GM12878 (cell line): ENCODE measurements around the gene ST7. TPM values are rescaled to one million over a fixed set of nuclear protein-coding genes. Genes with fewer than 3 reads are reported as not detected.

ENCODE experiments used
- ATAC-seq: fragments of 200-7000 bp; cut with Tn5 transposase; 3 replicates; pipeline ENCODE4 v1.9.1; 2020; ENCODE audit warnings: mild to moderate bottlenecking, moderate library complexity
- BruUV-seq: library from RNA; stranded (reverse); fragments of 400-500 nt; replicated peaks from 2 replicates; lab custom pipeline; 2021; lab: Mats Ljungman, UMichigan
- CTCF ChIA-PET: fragments of 300-600 bp; sonication (Branson Sonifier 250); formaldehyde crosslinking; extraction: SDS; loops from one replicate; lab custom pipeline; 2021; ENCODE audit warnings: inconsistent platforms; lab: Yijun Ruan, JAX
- POLR2A ChIA-PET: fragments of 350-600 bp; formaldehyde crosslinking; extraction: SDS; loops from one replicate; lab custom pipeline; 2021; ENCODE audit warnings: inconsistent platforms; lab: Charles Lee
- RAD21 ChIA-PET: fragments of 300-600 bp; sonication (Branson Sonifier 250); formaldehyde crosslinking; loops from one replicate; lab custom pipeline; 2023; ENCODE audit warnings: antibody characterized with exemption; ENCODE audit not compliant: unreplicated experiment; lab: Charles Lee
- SMC1A ChIA-PET: fragments of 300-600 bp; sonication (Branson Sonifier 250); formaldehyde crosslinking; loops from one replicate; lab custom pipeline; 2023; ENCODE audit not compliant: unreplicated experiment, uncharacterized antibody; lab: Charles Lee
- DNase-seq: peaks from one replicate; pipeline ENCODE4 v3.0.0-alpha.2; 2011; ENCODE audit warnings: low read depth, low spot score
- FAIRE-seq: peaks from 3 replicates; lab custom pipeline; 2011; peaks lifted over from hg19 to GRCh38; lab: Jason Lieb, UNC
- H2AFZ ChIP-seq: 2 replicates; pipeline ENCODE4 v1.6.0; 2011; ENCODE audit warnings: low read depth, low read length, control low read depth; ENCODE audit not compliant: control insufficient read depth
- H3K27ac ChIP-seq: 2 replicates; pipeline ENCODE4 v1.5.1; 2011; ENCODE audit warnings: control low read depth; ENCODE audit not compliant: control insufficient read depth, insufficient read depth
- H3K27me3 ChIP-seq, 2 experiments: replicated peaks in 1 of 2; 2 replicates each; pipeline versions ENCODE4 v1.6.0 to v1.6.1; 2011; ENCODE audit warnings: low read length in 1 of 2; ENCODE audit not compliant: control insufficient read depth in 2 of 2, insufficient read depth in 2 of 2
- H3K36me3 ChIP-seq, 2 experiments: 2 replicates each; pipeline ENCODE4 v1.5.1; 2011; ENCODE audit warnings: low read length in 1 of 2; ENCODE audit not compliant: control insufficient read depth in 2 of 2, insufficient read depth in 2 of 2
- H3K4me1 ChIP-seq: 2 replicates; pipeline ENCODE4 v1.6.1; 2011; ENCODE audit warnings: mild to moderate bottlenecking, low read length, moderate library complexity, mixed read lengths; ENCODE audit not compliant: control insufficient read depth, insufficient read depth
- H3K4me2 ChIP-seq: 2 replicates; pipeline ENCODE4 v1.6.0; 2011; ENCODE audit warnings: control low read depth; ENCODE audit not compliant: control insufficient read depth, insufficient read depth
- H3K4me3 ChIP-seq: fragments of 200-600 bp; sonication (generic); 2 replicates; pipeline ENCODE4 v1.5.1; 2016
- H3K79me2 ChIP-seq: 2 replicates; pipeline ENCODE4 v1.6.0; 2011; ENCODE audit warnings: low read length; ENCODE audit not compliant: control insufficient read depth, insufficient read depth
- H3K9ac ChIP-seq: 2 replicates; pipeline ENCODE4 v1.8.0; 2011; ENCODE audit warnings: low read length, control low read depth, mixed read lengths; ENCODE audit not compliant: control insufficient read depth, insufficient read depth
- H3K9me3 ChIP-seq: replicated peaks from 3 replicates; pipeline ENCODE4 v1.5.1; 2011; ENCODE audit warnings: mild to moderate bottlenecking, low read length; ENCODE audit not compliant: control insufficient read depth, insufficient read depth
- H4K20me1 ChIP-seq: 2 replicates; pipeline ENCODE4 v1.6.0; 2011; ENCODE audit not compliant: control insufficient read depth, insufficient read depth
- BCL11A ChIP-seq: IDR thresholded peaks from 2 replicates; pipeline ENCODE4 v1.6.1; 2011; ENCODE audit warnings: low read depth, low read length
- CBX3 ChIP-seq: fragments of 200-600 bp; sonication (generic); IDR thresholded peaks from 2 replicates; pipeline ENCODE4 v1.6.1; 2016; ENCODE audit warnings: low read depth, borderline replicate concordance
- CHD4 ChIP-seq: fragments of 200-600 bp; sonication (generic); IDR thresholded peaks from 2 replicates; pipeline ENCODE4 v1.6.1; 2016; ENCODE audit warnings: mild to moderate bottlenecking
- EED ChIP-seq: sonication (generic); IDR thresholded peaks from 2 replicates; pipeline ENCODE4 v1.6.1; 2016; ENCODE audit warnings: antibody characterized with exemption, low read depth
- GATAD2B ChIP-seq: fragments of 450-650 bp; conservative IDR thresholded peaks from 2 replicates; pipeline ENCODE4 v1.6.1; 2017; ENCODE audit warnings: low read depth, mild to moderate bottlenecking, moderate library complexity
- HDAC6 ChIP-seq: fragments of 200-600 bp; sonication (generic); IDR thresholded peaks from one replicate; pipeline ENCODE4 v1.8.0; 2017; ENCODE audit warnings: antibody characterized with exemption; ENCODE audit not compliant: unreplicated experiment
- MYC ChIP-seq: IDR thresholded peaks from 2 replicates; pipeline ENCODE4 v1.6.1; 2011; ENCODE audit warnings: mild to moderate bottlenecking, low read length, moderate library complexity, inconsistent platforms; ENCODE audit not compliant: insufficient read depth, insufficient replicate concordance, insufficient read length, severe bottlenecking
- NFYB ChIP-seq: IDR thresholded peaks from 2 replicates; pipeline ENCODE4 v1.6.1; 2011; ENCODE audit warnings: low read depth, mild to moderate bottlenecking, low read length, improper control_type of control experiment, moderate library complexity; ENCODE audit not compliant: insufficient read depth
- NKRF ChIP-seq: fragments of 450-650 bp; conservative IDR thresholded peaks from 2 replicates; pipeline ENCODE4 v1.6.1; 2017; ENCODE audit warnings: mild to moderate bottlenecking, moderate library complexity
- NR2C2 ChIP-seq: IDR thresholded peaks from 2 replicates; pipeline ENCODE4 v1.6.1; 2011; ENCODE audit warnings: borderline replicate concordance, low read depth; ENCODE audit not compliant: control insufficient read depth, insufficient read length
- PKNOX1 ChIP-seq: fragments of 450-650 bp; IDR thresholded peaks from 2 replicates; pipeline ENCODE4 v1.6.1; 2016; ENCODE audit warnings: mild to moderate bottlenecking
- POLR2AphosphoS2 ChIP-seq: IDR thresholded peaks from 2 replicates; pipeline ENCODE4 v1.6.1; 2011; ENCODE audit warnings: low read depth, mild to moderate bottlenecking, low read length, improper control_type of control experiment, moderate library complexity
- SIN3A ChIP-seq: IDR thresholded peaks from 2 replicates; pipeline ENCODE4 v1.6.1; 2012; ENCODE audit warnings: low read depth, low read length, improper control_type of control experiment
- SMC3 ChIP-seq: IDR thresholded peaks from 2 replicates; pipeline ENCODE4 v1.6.1; 2011; ENCODE audit warnings: low read length, improper control_type of control experiment, borderline replicate concordance
- USF2 ChIP-seq: IDR thresholded peaks from 2 replicates; pipeline ENCODE4 v1.6.1; 2011; ENCODE audit warnings: low read depth, low read length, improper control_type of control experiment, borderline replicate concordance
- YY1 ChIP-seq: IDR thresholded peaks from 2 replicates; pipeline ENCODE4 v1.6.1; 2011; ENCODE audit warnings: low read depth, mild to moderate bottlenecking, low read length
- ZNF384 ChIP-seq: IDR thresholded peaks from 2 replicates; pipeline ENCODE4 v1.6.1; 2012; ENCODE audit warnings: low read depth, mild to moderate bottlenecking, low read length, improper control_type of control experiment, borderline replicate concordance
- WGBS: methylation state at CpG from one replicate; pipeline ENCODE4 v1.1.6; 2016; ENCODE audit warnings: low lambda C conversion rate; ENCODE audit not compliant: insufficient replicate concordance, insufficient coverage; ENCODE audit errors: missing lambda C conversion rate; 5-methylcytosine and 5-hydroxymethylcytosine counted together
- in situ Hi-C: fragments of 300-500 bp; cut with MboI; formaldehyde crosslinking; loops from 9 replicates; pipeline ENCODE4 v1.14.3; 2018; ENCODE audit warnings: mixed read lengths
- intact Hi-C: fragments of 100-400 bp; cut with micrococcal nuclease; formaldehyde crosslinking; loops from one replicate; pipeline ENCODE4 v1.14.2; 2022; ENCODE audit not compliant: unreplicated experiment
- polyA plus RNA-seq, 11 experiments: library from polyadenylated mRNA; depleted of rRNA in 4 of 11; unstranded in 6 of 11; stranded (reverse) in 5 of 11; fragments of >200 nt; fragmentation: Nextera tagmentation in 4 of 11; fragmentation: Illumina TruSeq in 1 of 11; extraction: Ambion mirVana in 4 of 11; extraction: Trizol in 1 of 11; gene quantifications; 1 replicate in 1 of 11; 2 replicates in 10 of 11; pipeline versions ENCODE4 v1.2.1 to v1.2.3, GENCODE V29; 2011 to 2016; ENCODE audit warnings: inconsistent platforms in 2 of 11, missing spikeins in 2 of 11, low read depth in 1 of 11
- total RNA-seq, 4 experiments: library from RNA; depleted of rRNA in 3 of 4; stranded (reverse); fragments of >200 nt in 3 of 4; fragmentation: Illumina TruSeq in 1 of 4; extraction: Trizol in 1 of 4; gene quantifications; 2 replicates each; pipeline versions ENCODE4 v1.2.1 to v1.2.3, GENCODE V29; 2013 to 2021
- TF ChIP-seq, protein P1 (sequence below): fragments of 450-650 bp; IDR thresholded peaks from 2 replicates; pipeline ENCODE4 v1.6.1; 2017; ENCODE audit warnings: antibody characterized with exemption, mild to moderate bottlenecking, moderate library complexity

ST7 gene
- total and polyA plus RNA-seq, 10 of the 15 experiments (the other 5 are each of a cell fraction or from before 2014, with no cell fraction given), result 27.7 to 76.4 (median 53.6) TPM

DNA sequence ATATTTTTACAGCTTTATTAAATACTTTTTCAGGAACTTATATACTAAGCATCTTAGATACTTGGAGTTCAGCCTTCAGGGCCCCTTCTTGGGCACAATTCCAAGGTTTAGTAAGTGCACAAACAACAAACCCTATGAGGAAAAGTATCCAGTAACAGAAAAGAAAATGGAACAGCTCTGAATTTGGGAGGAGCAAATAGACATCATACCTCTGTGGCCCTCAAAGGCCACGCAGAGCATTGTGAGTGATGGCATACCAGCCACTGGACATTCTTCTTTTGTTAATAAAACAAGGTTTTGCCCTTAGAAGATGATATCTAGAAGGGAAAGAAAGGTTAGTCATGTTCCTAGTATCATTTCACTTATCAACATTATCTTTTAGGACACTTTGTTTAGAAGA is 46.0 kb downstream of the ST7 start:
- ATAC-seq (no peak), FAIRE-seq (no peak), DNase-seq (no peak)
- Histone ChIP-seq H3K4me1 (no peaks in the 10 kb centered on the region), H3K9me3 (no peaks in the 10 kb centered on the region; the same call in 2 of the 3 replicates), H3K9ac (no peak overlapping the region), H2AFZ (no peak overlapping the region), H3K4me2 (no peak overlapping the region), H3K79me2 (peaks cover 2% of the 10 kb centered on the region), H3K27me3 (no peaks in the 10 kb centered on the region), H4K20me1 (no peaks in the 10 kb centered on the region), H3K36me3 (no peaks in the 10 kb centered on the region), H3K4me3 (no peak overlapping the region), H3K27ac (no peak overlapping the region)
- BruUV-seq, result no TSS peak
- RAD21 ChIA-PET, result interaction anchor here (0.8 to 1.3 kb wide), 3 partner anchors 11 to 67 kb away, joined by 3 to 4 read pairs (median 3); no protein-coding TSS in a partner anchor
- SMC1A ChIA-PET, result interaction anchor here (0.9 to 5.7 kb wide), 3 partner anchors 11 to 115 kb away, joined by 4 to 54 read pairs (median 4); no protein-coding TSS in a partner anchor
- CTCF ChIA-PET, result interaction anchor here (1.0 to 4.5 kb wide), 7 partner anchors 9 to 128 kb away, joined by 3 to 19 read pairs (median 5); no protein-coding TSS in a partner anchor
- in situ Hi-C loops (no loop called here), intact Hi-C loops (no loop called here)
- POLR2A ChIA-PET, result interaction anchor here (1.2 to 1.4 kb wide), 2 partner anchors 9 to 28 kb away, joined by 3 read pairs; no protein-coding TSS in a partner anchor
- 100% methylated on average over 1 of the region's 1 CpG for WGBS
- TF ChIP-seq EED, result no peak
- TF ChIP-seq BCL11A, result no peak
- TF ChIP-seq POLR2AphosphoS2, result no peak
- TF ChIP-seq ZNF384, result no peak
- TF ChIP-seq YY1, result no peak
- TF ChIP-seq NR2C2, result no peak
- no peak for TF ChIP-seq GATAD2B
- no peak for TF ChIP-seq NKRF
- no peak for TF ChIP-seq MYC
- no peak for TF ChIP-seq CBX3
- no peak for TF ChIP-seq USF2
- no peak for TF ChIP-seq HDAC6
- no peak for TF ChIP-seq SMC3
- TF ChIP-seq, protein P1, sequence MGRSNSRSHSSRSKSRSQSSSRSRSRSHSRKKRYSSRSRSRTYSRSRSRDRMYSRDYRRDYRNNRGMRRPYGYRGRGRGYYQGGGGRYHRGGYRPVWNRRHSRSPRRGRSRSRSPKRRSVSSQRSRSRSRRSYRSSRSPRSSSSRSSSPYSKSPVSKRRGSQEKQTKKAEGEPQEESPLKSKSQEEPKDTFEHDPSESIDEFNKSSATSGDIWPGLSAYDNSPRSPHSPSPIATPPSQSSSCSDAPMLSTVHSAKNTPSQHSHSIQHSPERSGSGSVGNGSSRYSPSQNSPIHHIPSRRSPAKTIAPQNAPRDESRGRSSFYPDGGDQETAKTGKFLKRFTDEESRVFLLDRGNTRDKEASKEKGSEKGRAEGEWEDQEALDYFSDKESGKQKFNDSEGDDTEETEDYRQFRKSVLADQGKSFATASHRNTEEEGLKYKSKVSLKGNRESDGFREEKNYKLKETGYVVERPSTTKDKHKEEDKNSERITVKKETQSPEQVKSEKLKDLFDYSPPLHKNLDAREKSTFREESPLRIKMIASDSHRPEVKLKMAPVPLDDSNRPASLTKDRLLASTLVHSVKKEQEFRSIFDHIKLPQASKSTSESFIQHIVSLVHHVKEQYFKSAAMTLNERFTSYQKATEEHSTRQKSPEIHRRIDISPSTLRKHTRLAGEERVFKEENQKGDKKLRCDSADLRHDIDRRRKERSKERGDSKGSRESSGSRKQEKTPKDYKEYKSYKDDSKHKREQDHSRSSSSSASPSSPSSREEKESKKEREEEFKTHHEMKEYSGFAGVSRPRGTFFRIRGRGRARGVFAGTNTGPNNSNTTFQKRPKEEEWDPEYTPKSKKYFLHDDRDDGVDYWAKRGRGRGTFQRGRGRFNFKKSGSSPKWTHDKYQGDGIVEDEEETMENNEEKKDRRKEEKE, result no peak
- no peak for TF ChIP-seq NFYB
- TF ChIP-seq PKNOX1, result no peak
- TF ChIP-seq CHD4, result no peak
- TF ChIP-seq SIN3A, result no peak
